Osteocyte (in vitro differentiated cells): ENCODE results near the gene MEF2B. TPM values are rescaled to one million over a fixed set of nuclear protein-coding genes. Genes with fewer than 3 reads are reported as not detected.
A peak's percentile ranks its signal among the peaks of the same experiment; 100 is the strongest.
"Not testable (repeated sequence)": the region's sequence is repeated elsewhere in the genome, so short reads cannot be mapped to it uniquely, and the experiment has no call there.

Experiments used
- DNase-seq: peaks from one replicate; pipeline ENCODE4 v3.0.0; 2021; ENCODE audit warnings: mixed read lengths; ENCODE audit not compliant: unreplicated experiment; ENCODE audit errors: extremely low spot score
- H3K27ac Mint-ChIP-seq: one replicate; pipeline ENCODE4 v1.8.0; 2021; ENCODE audit warnings: mild to moderate bottlenecking, mixed read lengths; ENCODE audit not compliant: unreplicated experiment
- H3K27me3 Mint-ChIP-seq: one replicate; pipeline ENCODE4 v1.8.0; 2021; ENCODE audit warnings: mixed read lengths; ENCODE audit not compliant: unreplicated experiment
- H3K36me3 Mint-ChIP-seq: one replicate; pipeline ENCODE4 v1.8.0; 2021; ENCODE audit warnings: mixed read lengths; ENCODE audit not compliant: unreplicated experiment
- H3K4me1 Mint-ChIP-seq: one replicate; pipeline ENCODE4 v1.8.0; 2021; ENCODE audit warnings: mixed read lengths; ENCODE audit not compliant: unreplicated experiment
- H3K4me3 Mint-ChIP-seq: one replicate; pipeline ENCODE4 v1.8.0; 2021; ENCODE audit warnings: mild to moderate bottlenecking, moderate library complexity, mixed read lengths; ENCODE audit not compliant: unreplicated experiment
- H3K9me3 Mint-ChIP-seq: one replicate; pipeline ENCODE4 v1.8.0; 2021; ENCODE audit warnings: mixed read lengths; ENCODE audit not compliant: unreplicated experiment
- total RNA-seq: library from RNA; stranded (reverse); gene quantifications from 2 replicates; pipeline ENCODE4 v1.2.1, GENCODE V29; 2021
- TF ChIP-seq, protein P1 (sequence below): fragments of 200-600 bp; sonication (generic); IDR thresholded peaks from 2 replicates; pipeline ENCODE4 v1.5.0; 2021; ENCODE audit warnings: antibody characterized with exemption, mild to moderate bottlenecking, moderate library complexity

MEF2B gene
- total RNA-seq, 1 donor from 2014 or later: 1.6 TPM

DNA sequence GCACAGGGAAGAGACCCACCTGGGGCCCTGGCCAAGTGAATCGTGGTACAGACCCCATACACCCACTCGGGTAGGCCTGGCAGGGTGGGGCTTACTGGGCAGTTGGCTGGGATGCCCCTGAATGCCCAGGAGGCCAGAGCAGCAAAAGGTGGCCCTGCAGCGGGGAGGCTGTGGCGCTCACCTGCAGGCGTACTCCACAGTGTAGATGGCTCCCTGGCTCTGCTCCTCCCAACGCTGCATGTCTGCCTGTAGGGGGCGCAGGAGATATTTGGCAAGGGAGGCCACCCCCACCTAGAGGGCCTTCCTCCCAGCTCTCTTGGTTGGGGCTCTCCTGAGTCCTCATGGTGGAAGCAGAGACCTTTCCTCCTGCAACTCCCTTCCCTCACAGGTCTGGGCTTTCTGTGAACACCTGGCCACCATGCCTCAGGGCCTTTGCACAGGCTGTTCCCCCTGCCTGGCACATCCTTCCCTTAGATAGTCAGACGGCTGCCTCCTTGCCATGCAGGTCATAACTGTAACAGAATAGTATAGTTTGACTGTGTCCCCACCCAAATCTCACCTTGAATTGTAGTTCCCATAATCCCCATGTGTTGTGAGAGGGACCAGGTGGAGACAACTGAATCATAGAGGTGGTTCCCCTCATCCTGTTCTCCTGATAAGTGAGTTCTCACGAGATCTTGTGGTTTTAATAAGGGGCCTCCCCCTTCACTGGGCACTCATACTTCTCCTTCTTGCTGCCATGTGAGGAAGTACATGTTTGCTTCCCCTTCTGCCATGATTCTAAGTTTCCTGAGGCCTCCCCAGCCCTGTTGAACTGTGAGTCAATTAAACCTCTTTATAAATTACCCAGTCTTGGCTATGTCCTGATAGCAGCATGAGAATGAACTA is 16.0 kb upstream of the MEF2B start:
- Mint-ChIP-seq H3K27ac (no peak overlapping the region), H3K4me1 (peaks cover 16% of the 10 kb centered on the region), H3K36me3 (peaks cover 13% of the 10 kb centered on the region), H3K27me3 (no peaks in the 10 kb centered on the region), H3K9me3 (no peaks in the 10 kb centered on the region), H3K4me3 (no peak overlapping the region)
- no peak for DNase-seq
- TF ChIP-seq, protein P1, sequence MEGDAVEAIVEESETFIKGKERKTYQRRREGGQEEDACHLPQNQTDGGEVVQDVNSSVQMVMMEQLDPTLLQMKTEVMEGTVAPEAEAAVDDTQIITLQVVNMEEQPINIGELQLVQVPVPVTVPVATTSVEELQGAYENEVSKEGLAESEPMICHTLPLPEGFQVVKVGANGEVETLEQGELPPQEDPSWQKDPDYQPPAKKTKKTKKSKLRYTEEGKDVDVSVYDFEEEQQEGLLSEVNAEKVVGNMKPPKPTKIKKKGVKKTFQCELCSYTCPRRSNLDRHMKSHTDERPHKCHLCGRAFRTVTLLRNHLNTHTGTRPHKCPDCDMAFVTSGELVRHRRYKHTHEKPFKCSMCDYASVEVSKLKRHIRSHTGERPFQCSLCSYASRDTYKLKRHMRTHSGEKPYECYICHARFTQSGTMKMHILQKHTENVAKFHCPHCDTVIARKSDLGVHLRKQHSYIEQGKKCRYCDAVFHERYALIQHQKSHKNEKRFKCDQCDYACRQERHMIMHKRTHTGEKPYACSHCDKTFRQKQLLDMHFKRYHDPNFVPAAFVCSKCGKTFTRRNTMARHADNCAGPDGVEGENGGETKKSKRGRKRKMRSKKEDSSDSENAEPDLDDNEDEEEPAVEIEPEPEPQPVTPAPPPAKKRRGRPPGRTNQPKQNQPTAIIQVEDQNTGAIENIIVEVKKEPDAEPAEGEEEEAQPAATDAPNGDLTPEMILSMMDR: peak; percentile 62

DNA sequence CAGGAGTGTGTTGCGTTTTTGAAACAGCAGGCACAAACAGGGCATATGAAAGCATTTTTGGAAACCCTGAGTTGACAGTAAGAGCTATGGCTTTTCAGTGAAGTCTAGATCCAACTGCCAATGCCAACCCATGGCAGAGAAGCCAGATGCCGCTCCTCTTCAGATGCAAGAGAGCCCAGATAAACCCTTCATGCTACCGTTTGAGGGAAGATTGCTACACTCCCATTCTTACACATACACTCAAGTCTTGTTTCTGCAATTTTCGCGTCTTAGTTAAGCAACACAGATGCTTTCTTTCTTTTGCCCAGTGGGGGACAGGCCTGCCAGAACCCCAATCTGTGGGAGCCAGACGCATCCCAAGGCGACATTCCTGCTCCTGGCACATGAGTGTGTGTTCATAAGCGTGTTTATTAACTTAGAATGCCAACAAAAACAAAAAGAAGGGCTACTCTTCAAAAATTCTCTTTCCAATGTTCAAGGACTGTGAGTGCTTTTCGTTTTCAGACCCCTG is 11.5 kb upstream of the MEF2B start:
- DNase-seq: no peak
- Mint-ChIP-seq H3K4me1 (no peaks in the 10 kb centered on the region), H3K9me3 (no peaks in the 10 kb centered on the region), H3K4me3 (no peak overlapping the region), H3K27ac (no peak overlapping the region), H3K27me3 (no peaks in the 10 kb centered on the region), H3K36me3 (peaks cover 9% of the 10 kb centered on the region)
- TF ChIP-seq, protein P1: no peak

DNA sequence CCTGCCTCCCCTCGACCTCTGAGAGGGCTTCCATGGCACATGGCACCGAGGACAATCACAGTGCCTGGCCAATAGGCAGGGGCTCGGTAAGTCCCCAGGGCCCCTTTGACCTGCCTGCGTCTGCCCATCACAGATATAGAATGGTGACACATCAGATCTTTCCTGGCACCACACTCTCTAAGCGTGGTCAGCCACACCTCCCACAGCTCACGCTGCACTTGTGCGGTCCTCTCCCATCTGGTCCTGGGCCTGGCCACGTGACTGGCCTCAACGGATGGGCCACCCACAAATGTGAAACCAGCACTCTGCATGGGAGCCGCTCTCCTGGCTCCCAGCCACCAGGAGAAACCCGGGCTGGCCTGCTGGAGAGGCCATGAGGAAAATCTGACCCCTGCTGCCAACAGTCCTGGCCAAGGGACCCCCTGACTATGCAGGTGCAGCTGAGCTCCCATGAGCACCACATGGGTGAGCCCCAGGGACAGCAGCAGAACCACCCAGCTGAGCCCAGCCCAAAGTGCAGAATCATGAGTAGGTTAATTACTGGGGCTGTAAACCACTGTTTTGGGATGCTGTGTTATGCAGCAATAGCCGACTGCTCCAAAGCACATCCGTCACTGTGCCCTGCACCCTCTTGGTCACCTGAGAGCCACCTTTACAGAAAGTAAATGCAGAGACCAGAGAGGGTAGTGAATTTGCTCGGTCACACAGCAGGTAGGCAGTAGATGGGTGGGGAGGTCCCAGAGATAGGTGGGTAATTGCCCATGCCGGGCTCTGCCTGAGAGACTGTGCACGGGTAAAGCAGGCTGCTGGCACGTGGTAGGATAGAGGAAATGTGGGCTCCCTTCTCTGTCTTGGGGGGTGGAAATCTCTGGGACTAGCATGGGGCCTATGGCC is 9.7 kb upstream of the MEF2B start:
- no peak overlapping the region for H3K27ac Mint-ChIP-seq
- peaks cover 6% of the 10 kb centered on the region for H3K36me3 Mint-ChIP-seq
- no peaks in the 10 kb centered on the region for H3K4me1 Mint-ChIP-seq
- no peaks in the 10 kb centered on the region for H3K9me3 Mint-ChIP-seq
- no peak for DNase-seq
- H3K4me3 Mint-ChIP-seq: no peak overlapping the region
- TF ChIP-seq, protein P1: no peak
- H3K27me3 Mint-ChIP-seq: no peaks in the 10 kb centered on the region

DNA sequence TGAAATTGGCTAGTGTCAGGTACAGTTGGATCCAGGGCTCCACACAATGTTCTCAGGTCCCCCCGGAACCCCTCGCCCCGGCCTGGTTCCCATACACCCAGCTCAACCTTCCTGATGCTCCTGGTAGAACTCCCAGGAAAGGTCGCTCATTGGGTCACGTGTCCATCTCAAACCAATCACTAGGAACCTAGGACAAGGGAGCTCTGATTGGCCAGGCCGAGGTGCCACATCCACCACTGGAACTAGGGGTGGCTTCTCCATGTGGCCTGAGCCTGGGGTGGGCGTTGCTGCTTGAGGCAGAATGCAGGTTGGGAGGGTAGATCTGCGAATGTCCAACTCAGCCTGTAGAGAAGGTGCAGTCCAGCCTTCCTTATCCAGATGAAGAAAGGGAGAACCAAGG is 6.9 kb upstream of the MEF2B start:
- Mint-ChIP-seq H3K36me3 (peaks cover 2% of the 10 kb centered on the region), H3K27ac (no peak overlapping the region), H3K9me3 (no peaks in the 10 kb centered on the region), H3K4me3 (no peak overlapping the region), H3K4me1 (peaks cover 3% of the 10 kb centered on the region), H3K27me3 (no peaks in the 10 kb centered on the region)
- TF ChIP-seq, protein P1: no peak
- no peak for DNase-seq

DNA sequence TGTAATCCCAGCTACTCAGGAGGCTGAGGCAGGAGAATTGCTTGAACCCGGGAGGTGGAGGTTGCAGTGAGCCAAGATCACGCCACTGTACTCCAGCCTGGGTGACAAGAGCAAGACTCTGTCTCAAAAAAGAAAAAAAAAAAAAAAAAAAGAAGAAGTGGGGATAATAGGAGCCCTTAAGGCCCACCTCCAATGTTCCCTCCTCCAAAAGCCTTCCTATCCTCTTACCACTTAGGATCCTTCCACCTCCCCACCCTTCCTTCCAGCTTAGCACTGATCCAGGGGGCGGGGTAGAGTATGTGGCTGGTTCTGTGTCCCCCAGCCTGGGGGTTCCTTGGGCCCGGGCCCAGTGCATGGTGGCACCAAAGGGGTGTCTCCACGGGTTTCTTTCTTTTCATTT is 3.2 kb upstream of the MEF2B start:
- H3K27me3 Mint-ChIP-seq, H3K27ac Mint-ChIP-seq, H3K36me3 Mint-ChIP-seq, DNase-seq, H3K4me3 Mint-ChIP-seq, H3K9me3 Mint-ChIP-seq: not testable (repeated sequence)
- H3K4me1 Mint-ChIP-seq: peaks cover 21% of the 10 kb centered on the region
